Measurements from ENCODE around the gene POLG. TPM values are rescaled to one million over a fixed set of nuclear protein-coding genes. Genes with fewer than 3 reads are reported as not detected.

POLG gene
- total and polyA plus RNA-seq, 2 experiments from 2014 or later, result 28.8 to 74.1 TPM

DNA sequence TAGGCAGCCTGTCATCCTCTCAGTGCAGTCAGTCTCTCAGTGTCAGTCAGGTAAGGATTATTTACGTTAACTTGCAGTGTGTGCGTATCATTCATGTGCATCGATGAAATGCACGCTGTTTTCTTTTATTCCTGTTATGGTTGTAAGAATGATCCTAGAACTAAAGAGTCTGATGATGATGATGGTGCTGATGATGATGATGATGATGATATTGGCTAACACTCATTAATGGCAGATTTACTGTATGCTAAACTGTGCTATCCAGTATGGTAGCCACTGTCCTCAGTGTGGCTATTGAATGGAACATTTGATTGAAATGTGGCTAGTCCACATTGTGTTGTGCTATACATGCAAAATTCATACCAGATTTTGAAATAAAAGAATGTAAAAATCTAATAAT lies 51.4 kb downstream of the POLG start:
- ATAC-seq (no peak), DNase-seq (ENCODE audit: low spot score) (no peak)
- no peak overlapping the region for H3K4me2 ChIP-seq
- H3K4me3 Mint-ChIP-seq, result no peak overlapping the region
- no peaks in the 10 kb centered on the region for H3F3A ChIP-seq (replicated peaks; ENCODE audit: low read depth)
- H3K4me3 ChIP-seq, result no peak overlapping the region
- no peaks in the 10 kb centered on the region for H3K9me2 ChIP-seq (ENCODE audit: insufficient read depth)
- peaks cover 5% of the 10 kb centered on the region for H4K20me1 ChIP-seq (replicated peaks; ENCODE audit: insufficient read depth)
- no peaks in the 10 kb centered on the region for H3K9me3 Mint-ChIP-seq
- peaks cover 66% of the 10 kb centered on the region; the same call in 1 of the 2 replicates for H3K36me3 ChIP-seq (ENCODE audit: insufficient read depth)
- H3K79me2 ChIP-seq (replicated peaks; ENCODE audit: insufficient read depth), result no peaks in the 10 kb centered on the region
- no peaks in the 10 kb centered on the region for H3K4me1 Mint-ChIP-seq
- H3K27me3 ChIP-seq (ENCODE audit: insufficient read depth), result no peaks in the 10 kb centered on the region
- no peaks in the 10 kb centered on the region for H3K4me1 ChIP-seq (ENCODE audit: insufficient read depth)
- H3K36me3 Mint-ChIP-seq (ENCODE audit: low read depth), result peaks cover 73% of the 10 kb centered on the region
- H2AFZ ChIP-seq, result no peak overlapping the region
- no peaks in the 10 kb centered on the region for H3K27me3 Mint-ChIP-seq (ENCODE audit: insufficient read depth, low read depth, poor library complexity)
- no peak for TF ChIP-seq EZH2phosphoT487 (IDR thresholded peaks at IDR 0.05; ENCODE audit: unreplicated experiment)
- TF ChIP-seq, protein P1, sequence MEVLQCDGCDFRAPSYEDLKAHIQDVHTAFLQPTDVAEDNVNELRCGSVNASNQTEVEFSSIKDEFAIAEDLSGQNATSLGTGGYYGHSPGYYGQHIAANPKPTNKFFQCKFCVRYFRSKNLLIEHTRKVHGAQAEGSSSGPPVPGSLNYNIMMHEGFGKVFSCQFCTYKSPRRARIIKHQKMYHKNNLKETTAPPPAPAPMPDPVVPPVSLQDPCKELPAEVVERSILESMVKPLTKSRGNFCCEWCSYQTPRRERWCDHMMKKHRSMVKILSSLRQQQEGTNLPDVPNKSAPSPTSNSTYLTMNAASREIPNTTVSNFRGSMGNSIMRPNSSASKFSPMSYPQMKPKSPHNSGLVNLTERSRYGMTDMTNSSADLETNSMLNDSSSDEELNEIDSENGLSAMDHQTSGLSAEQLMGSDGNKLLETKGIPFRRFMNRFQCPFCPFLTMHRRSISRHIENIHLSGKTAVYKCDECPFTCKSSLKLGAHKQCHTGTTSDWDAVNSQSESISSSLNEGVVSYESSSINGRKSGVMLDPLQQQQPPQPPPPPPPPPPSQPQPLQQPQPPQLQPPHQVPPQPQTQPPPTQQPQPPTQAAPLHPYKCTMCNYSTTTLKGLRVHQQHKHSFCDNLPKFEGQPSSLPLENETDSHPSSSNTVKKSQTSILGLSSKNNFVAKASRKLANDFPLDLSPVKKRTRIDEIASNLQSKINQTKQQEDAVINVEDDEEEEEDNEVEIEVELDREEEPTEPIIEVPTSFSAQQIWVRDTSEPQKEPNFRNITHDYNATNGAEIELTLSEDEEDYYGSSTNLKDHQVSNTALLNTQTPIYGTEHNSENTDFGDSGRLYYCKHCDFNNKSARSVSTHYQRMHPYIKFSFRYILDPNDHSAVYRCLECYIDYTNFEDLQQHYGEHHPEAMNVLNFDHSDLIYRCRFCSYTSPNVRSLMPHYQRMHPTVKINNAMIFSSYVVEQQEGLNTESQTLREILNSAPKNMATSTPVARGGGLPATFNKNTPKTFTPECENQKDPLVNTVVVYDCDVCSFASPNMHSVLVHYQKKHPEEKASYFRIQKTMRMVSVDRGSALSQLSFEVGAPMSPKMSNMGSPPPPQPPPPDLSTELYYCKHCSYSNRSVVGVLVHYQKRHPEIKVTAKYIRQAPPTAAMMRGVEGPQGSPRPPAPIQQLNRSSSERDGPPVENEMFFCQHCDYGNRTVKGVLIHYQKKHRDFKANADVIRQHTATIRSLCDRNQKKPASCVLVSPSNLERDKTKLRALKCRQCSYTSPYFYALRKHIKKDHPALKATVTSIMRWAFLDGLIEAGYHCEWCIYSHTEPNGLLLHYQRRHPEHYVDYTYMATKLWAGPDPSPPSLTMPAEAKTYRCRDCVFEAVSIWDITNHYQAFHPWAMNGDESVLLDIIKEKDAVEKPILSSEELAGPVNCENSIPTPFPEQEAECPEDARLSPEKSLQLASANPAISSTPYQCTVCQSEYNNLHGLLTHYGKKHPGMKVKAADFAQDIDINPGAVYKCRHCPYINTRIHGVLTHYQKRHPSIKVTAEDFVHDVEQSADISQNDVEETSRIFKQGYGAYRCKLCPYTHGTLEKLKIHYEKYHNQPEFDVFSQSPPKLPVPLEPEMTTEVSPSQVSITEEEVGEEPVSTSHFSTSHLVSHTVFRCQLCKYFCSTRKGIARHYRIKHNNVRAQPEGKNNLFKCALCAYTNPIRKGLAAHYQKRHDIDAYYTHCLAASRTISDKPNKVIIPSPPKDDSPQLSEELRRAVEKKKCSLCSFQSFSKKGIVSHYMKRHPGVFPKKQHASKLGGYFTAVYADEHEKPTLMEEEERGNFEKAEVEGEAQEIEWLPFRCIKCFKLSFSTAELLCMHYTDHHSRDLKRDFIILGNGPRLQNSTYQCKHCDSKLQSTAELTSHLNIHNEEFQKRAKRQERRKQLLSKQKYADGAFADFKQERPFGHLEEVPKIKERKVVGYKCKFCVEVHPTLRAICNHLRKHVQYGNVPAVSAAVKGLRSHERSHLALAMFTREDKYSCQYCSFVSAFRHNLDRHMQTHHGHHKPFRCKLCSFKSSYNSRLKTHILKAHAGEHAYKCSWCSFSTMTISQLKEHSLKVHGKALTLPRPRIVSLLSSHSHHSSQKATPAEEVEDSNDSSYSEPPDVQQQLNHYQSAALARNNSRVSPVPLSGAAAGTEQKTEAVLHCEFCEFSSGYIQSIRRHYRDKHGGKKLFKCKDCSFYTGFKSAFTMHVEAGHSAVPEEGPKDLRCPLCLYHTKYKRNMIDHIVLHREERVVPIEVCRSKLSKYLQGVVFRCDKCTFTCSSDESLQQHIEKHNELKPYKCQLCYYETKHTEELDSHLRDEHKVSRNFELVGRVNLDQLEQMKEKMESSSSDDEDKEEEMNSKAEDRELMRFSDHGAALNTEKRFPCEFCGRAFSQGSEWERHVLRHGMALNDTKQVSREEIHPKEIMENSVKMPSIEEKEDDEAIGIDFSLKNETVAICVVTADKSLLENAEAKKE (CRISPR knock-in tag; IDR thresholded peaks at IDR 0.05), result no peak
- TF ChIP-seq POLR2AphosphoS5 (IDR thresholded peaks at IDR 0.05; ENCODE audit: low read depth), result no peak
- no peak for TF ChIP-seq ZNF331 (CRISPR knock-in tag; IDR thresholded peaks at IDR 0.05; ENCODE audit: low read depth)
- TF ChIP-seq, protein P2, sequence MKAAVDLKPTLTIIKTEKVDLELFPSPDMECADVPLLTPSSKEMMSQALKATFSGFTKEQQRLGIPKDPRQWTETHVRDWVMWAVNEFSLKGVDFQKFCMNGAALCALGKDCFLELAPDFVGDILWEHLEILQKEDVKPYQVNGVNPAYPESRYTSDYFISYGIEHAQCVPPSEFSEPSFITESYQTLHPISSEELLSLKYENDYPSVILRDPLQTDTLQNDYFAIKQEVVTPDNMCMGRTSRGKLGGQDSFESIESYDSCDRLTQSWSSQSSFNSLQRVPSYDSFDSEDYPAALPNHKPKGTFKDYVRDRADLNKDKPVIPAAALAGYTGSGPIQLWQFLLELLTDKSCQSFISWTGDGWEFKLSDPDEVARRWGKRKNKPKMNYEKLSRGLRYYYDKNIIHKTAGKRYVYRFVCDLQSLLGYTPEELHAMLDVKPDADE (IDR thresholded peaks at IDR 0.05), result no peak
- TF ChIP-seq, protein P3, sequence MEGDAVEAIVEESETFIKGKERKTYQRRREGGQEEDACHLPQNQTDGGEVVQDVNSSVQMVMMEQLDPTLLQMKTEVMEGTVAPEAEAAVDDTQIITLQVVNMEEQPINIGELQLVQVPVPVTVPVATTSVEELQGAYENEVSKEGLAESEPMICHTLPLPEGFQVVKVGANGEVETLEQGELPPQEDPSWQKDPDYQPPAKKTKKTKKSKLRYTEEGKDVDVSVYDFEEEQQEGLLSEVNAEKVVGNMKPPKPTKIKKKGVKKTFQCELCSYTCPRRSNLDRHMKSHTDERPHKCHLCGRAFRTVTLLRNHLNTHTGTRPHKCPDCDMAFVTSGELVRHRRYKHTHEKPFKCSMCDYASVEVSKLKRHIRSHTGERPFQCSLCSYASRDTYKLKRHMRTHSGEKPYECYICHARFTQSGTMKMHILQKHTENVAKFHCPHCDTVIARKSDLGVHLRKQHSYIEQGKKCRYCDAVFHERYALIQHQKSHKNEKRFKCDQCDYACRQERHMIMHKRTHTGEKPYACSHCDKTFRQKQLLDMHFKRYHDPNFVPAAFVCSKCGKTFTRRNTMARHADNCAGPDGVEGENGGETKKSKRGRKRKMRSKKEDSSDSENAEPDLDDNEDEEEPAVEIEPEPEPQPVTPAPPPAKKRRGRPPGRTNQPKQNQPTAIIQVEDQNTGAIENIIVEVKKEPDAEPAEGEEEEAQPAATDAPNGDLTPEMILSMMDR (conservative IDR thresholded peaks at IDR 0.05; ENCODE audit: low read depth in 2 of 2), result no peak
- TF ChIP-seq, protein P4, sequence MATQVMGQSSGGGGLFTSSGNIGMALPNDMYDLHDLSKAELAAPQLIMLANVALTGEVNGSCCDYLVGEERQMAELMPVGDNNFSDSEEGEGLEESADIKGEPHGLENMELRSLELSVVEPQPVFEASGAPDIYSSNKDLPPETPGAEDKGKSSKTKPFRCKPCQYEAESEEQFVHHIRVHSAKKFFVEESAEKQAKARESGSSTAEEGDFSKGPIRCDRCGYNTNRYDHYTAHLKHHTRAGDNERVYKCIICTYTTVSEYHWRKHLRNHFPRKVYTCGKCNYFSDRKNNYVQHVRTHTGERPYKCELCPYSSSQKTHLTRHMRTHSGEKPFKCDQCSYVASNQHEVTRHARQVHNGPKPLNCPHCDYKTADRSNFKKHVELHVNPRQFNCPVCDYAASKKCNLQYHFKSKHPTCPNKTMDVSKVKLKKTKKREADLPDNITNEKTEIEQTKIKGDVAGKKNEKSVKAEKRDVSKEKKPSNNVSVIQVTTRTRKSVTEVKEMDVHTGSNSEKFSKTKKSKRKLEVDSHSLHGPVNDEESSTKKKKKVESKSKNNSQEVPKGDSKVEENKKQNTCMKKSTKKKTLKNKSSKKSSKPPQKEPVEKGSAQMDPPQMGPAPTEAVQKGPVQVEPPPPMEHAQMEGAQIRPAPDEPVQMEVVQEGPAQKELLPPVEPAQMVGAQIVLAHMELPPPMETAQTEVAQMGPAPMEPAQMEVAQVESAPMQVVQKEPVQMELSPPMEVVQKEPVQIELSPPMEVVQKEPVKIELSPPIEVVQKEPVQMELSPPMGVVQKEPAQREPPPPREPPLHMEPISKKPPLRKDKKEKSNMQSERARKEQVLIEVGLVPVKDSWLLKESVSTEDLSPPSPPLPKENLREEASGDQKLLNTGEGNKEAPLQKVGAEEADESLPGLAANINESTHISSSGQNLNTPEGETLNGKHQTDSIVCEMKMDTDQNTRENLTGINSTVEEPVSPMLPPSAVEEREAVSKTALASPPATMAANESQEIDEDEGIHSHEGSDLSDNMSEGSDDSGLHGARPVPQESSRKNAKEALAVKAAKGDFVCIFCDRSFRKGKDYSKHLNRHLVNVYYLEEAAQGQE (IDR thresholded peaks at IDR 0.05; ENCODE audit: unreplicated experiment), result no peak
- no peak for TF ChIP-seq STAT1 (IDR thresholded peaks at IDR 0.05; ENCODE audit: unreplicated experiment)
- TF ChIP-seq ZNF114 (CRISPR knock-in tag; IDR thresholded peaks at IDR 0.05), result no peak
- TF ChIP-seq NANOG (IDR thresholded peaks at IDR 0.05; ENCODE audit: borderline replicate concordance), result no peak
- no peak for TF ChIP-seq CREB1 (CRISPR knock-in tag; IDR thresholded peaks at IDR 0.05; ENCODE audit: low read depth)
- no peak for TF ChIP-seq EZH2 (IDR thresholded peaks at IDR 0.05; ENCODE audit: low read depth, unreplicated experiment)
- TF ChIP-seq JUNB (IDR thresholded peaks at IDR 0.05; ENCODE audit: unreplicated experiment), result no peak
- H3K27ac ChIP-seq (ENCODE audit: low read depth), result no peak overlapping the region
- H3K27ac Mint-ChIP-seq, result no peak overlapping the region

Measured in GM23338 (cell line).